CD14-positive monocyte (primary cell): ENCODE results near the gene HOXC11. TPM values are rescaled to one million over a fixed set of nuclear protein-coding genes. Genes with fewer than 3 reads are reported as not detected.

ENCODE experiments used
- DNase-seq, 3 donors: peaks; one replicate each; pipeline ENCODE4 v3.0.0-alpha.2; 2011 to 2022
- H2AFZ ChIP-seq: 2 replicates; pipeline ENCODE4 v1.6.0; 2012; ENCODE audit warnings: mild to moderate bottlenecking, low read depth, low read length, inconsistent platforms; ENCODE audit not compliant: insufficient read depth, poor library complexity, severe bottlenecking
- H3K27ac ChIP-seq, 2 donors: 1 replicate in 1 of 2; 2 replicates in 1 of 2; pipeline ENCODE4 v1.5.1; 2012 to 2013; ENCODE audit warnings: low read length in 2 of 2, control low read depth in 1 of 2, inconsistent platforms in 1 of 2, low read depth in 1 of 2, mild to moderate bottlenecking in 1 of 2
- H3K27me3 ChIP-seq, 2 donors: one replicate each; pipeline versions ENCODE4 v1.6.0 to v1.6.1; 2011 to 2013; ENCODE audit warnings: low read length in 2 of 2; ENCODE audit not compliant: control insufficient read depth in 2 of 2, insufficient read depth in 2 of 2
- H3K36me3 ChIP-seq, 2 donors: replicated peaks in 1 of 2; 1 replicate in 1 of 2; 2 replicates in 1 of 2; pipeline versions ENCODE4 v1.5.1 to v1.6.1; 2012 to 2013; ENCODE audit warnings: low read length in 2 of 2, control low read depth in 1 of 2, inconsistent platforms in 1 of 2, mild to moderate bottlenecking in 1 of 2; ENCODE audit not compliant: insufficient read depth in 2 of 2, control insufficient read depth in 1 of 2
- H3K4me1 ChIP-seq, 2 donors: 1 replicate in 1 of 2; 2 replicates in 1 of 2; pipeline versions ENCODE4 v1.5.1 to v1.6.1; 2012 to 2013; ENCODE audit warnings: low read length in 2 of 2, control low read depth in 1 of 2, inconsistent platforms in 1 of 2, mild to moderate bottlenecking in 1 of 2, moderate library complexity in 1 of 2; ENCODE audit not compliant: insufficient read depth in 2 of 2, control insufficient read depth in 1 of 2
- H3K4me2 ChIP-seq: replicated peaks from 2 replicates; pipeline ENCODE3; 2012; ENCODE audit warnings: low read length, moderate library complexity, mild to moderate bottlenecking; ENCODE audit not compliant: poor library complexity, severe bottlenecking; ENCODE audit errors: extremely low read depth
- H3K4me3 ChIP-seq, 3 experiments: fragments of 200-600 bp in 1 of 3; sonication (generic) in 1 of 3; replicated peaks in 1 of 3; 1 replicate in 2 of 3; 2 replicates in 1 of 3; pipeline ENCODE4 v1.5.1; 2011 to 2013; ENCODE audit warnings: low read length in 3 of 3, mild to moderate bottlenecking in 3 of 3, control low read depth in 2 of 3, low read depth in 2 of 3, inconsistent platforms in 1 of 3, moderate library complexity in 1 of 3
- H3K79me2 ChIP-seq: 2 replicates; pipeline ENCODE4 v1.6.0; 2012; ENCODE audit warnings: mild to moderate bottlenecking, control low read depth, inconsistent platforms, low read length, moderate library complexity; ENCODE audit not compliant: insufficient read depth
- H3K9ac ChIP-seq: 2 replicates; pipeline ENCODE4 v1.6.0; 2017; ENCODE audit warnings: low read length, mild to moderate bottlenecking; ENCODE audit not compliant: insufficient read depth, poor library complexity, severe bottlenecking
- H3K9me3 ChIP-seq, 2 donors: replicated peaks in 1 of 2; 1 replicate in 1 of 2; 2 replicates in 1 of 2; pipeline versions ENCODE4 v1.5.1 to v1.6.1; 2012 to 2013; ENCODE audit warnings: low read length in 2 of 2, control low read depth in 1 of 2; ENCODE audit not compliant: control insufficient read depth in 1 of 2, insufficient read depth in 1 of 2
- H4K20me1 ChIP-seq: 2 replicates; pipeline ENCODE4 v1.6.0; 2012; ENCODE audit warnings: mild to moderate bottlenecking, low read length, control low read depth, moderate library complexity; ENCODE audit not compliant: insufficient read depth
- H3K27ac Mint-ChIP-seq, 7 donors: one replicate each; pipeline ENCODE4 v1.8.0; 2020; ENCODE audit warnings: mild to moderate bottlenecking in 7 of 7, mixed read lengths in 7 of 7, moderate library complexity in 6 of 7, inconsistent platforms in 2 of 7
- H3K27me3 Mint-ChIP-seq, 3 donors: one replicate each; pipeline ENCODE4 v1.8.0; 2021 to 2022; ENCODE audit warnings: low read depth in 3 of 3, mild to moderate bottlenecking in 3 of 3, mixed read lengths in 3 of 3, moderate library complexity in 3 of 3, inconsistent platforms in 1 of 3
- H3K36me3 Mint-ChIP-seq, 2 donors: one replicate each; pipeline ENCODE4 v1.8.0; 2020; ENCODE audit warnings: mixed read lengths in 2 of 2, inconsistent platforms in 1 of 2, mild to moderate bottlenecking in 1 of 2
- H3K4me1 Mint-ChIP-seq: one replicate; pipeline ENCODE4 v1.8.0; 2020; ENCODE audit warnings: mild to moderate bottlenecking, mixed read lengths
- H3K4me3 Mint-ChIP-seq, 2 donors: one replicate each; pipeline ENCODE4 v1.8.0; 2020; ENCODE audit warnings: mild to moderate bottlenecking in 2 of 2, mixed read lengths in 2 of 2, moderate library complexity in 1 of 2
- H3K9me3 Mint-ChIP-seq, 7 donors: one replicate each; pipeline ENCODE4 v1.8.0; 2020 to 2022; ENCODE audit warnings: mixed read lengths in 7 of 7, mild to moderate bottlenecking in 6 of 7, moderate library complexity in 6 of 7, inconsistent platforms in 2 of 7
- WGBS: methylation state at CpG from one replicate; pipeline ENCODE4 v1.1.5; 2013; ENCODE audit warnings: missing lambda C conversion rate; ENCODE audit not compliant: insufficient coverage; 5-methylcytosine and 5-hydroxymethylcytosine counted together
- intact Hi-C, 2 donors: fragments of 100-400 bp; cut with micrococcal nuclease; formaldehyde crosslinking; loops; one replicate each; pipeline versions ENCODE4 v1.15.0 to v1.15.1; 2023
- polyA minus RNA-seq: library from RNA; depleted of rRNA, polyadenylated mRNA; stranded (reverse); fragments of >200 nt; gene quantifications from 2 replicates; pipeline ENCODE4 v1.2.3, GENCODE V29; 2012
- polyA plus RNA-seq, 3 donors: library from polyadenylated mRNA; depleted of rRNA in 1 of 3; unstranded in 2 of 3; stranded (reverse) in 1 of 3; fragments of 300-500 nt in 2 of 3; fragments of >200 nt in 1 of 3; fragmentation: Illumina TruSeq in 2 of 3; gene quantifications; 1 replicate in 2 of 3; 2 replicates in 1 of 3; pipeline ENCODE4 v1.2.3, GENCODE V29; 2012 to 2021
- total RNA-seq, 12 experiments: library from RNA in 1 of 12; stranded (reverse) in 1 of 12; fragments of 120-200 nt in 1 of 12; gene quantifications; one replicate each; pipeline ENCODE4 v1.2.4 and lab custom pipeline; 2013 to 2026; ENCODE audit warnings: mixed read lengths in 6 of 12, inconsistent platforms in 1 of 12
- TF ChIP-seq, protein P1 (sequence below): fragments of 200-600 bp; IDR thresholded peaks from one replicate; pipeline ENCODE4 v1.8.0; 2022; ENCODE audit warnings: antibody characterized with exemption, mild to moderate bottlenecking

HOXC11 gene
- not detected for total RNA-seq (2013)
- not detected for polyA plus RNA-seq
- polyA minus RNA-seq: not detected in 2 replicates
- total RNA-seq (lab: John Stamatoyannopoulos, UW): 0 to 0.69 (median 0) reads per million in 11 experiments

DNA sequence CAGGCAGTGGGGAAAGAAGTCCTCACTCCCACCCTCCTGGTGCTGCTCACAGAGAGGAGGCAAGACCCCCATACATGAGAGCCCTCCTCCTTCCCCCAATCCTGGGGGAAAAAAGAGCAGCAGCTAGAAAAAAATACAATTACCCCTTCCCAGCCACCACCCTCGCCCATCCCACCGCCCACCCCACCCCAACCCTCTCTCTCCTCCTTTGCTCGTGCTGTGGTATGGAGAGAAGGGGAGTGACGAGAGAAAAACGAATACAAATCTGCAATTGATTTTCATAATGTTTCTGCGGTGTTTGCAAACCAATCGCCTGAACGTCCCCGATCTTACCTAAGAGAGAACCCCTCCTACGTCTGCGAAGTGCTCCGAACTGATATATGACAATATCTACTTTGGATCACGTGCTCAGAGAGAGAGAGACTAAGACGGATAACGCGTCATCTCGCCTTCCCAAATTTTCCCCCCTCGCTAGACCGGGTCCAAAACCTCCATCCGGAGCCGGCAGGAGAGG is at the start of gene HOXC11:
Gene HOXC11, plus strand, starts transcription at position 405 of the 514 bp plus-strand sequence. CDS start 116 bp downstream, outside the sequence.
- peaks cover 10 to 23% of the 10 kb centered on the region in 2 donors for H3K4me1 ChIP-seq
- peak within 1 kb of the TSS; percentile 72 for H3K4me2 ChIP-seq
- Mint-ChIP-seq H3K36me3 (peaks cover 7 to 27% of the 10 kb centered on the region in 2 donors), H3K4me1 (peaks cover 29% of the 10 kb centered on the region), H3K27me3 (peaks cover 96 to 100% (median 99%) of the 10 kb centered on the region in 3 donors), H3K9me3 (peaks cover 6 to 68% (median 39%) of the 10 kb centered on the region in 7 donors), H3K4me3 (peak within 1 kb of the TSS; percentile 67 to 76), H3K27ac (no peak within 1 kb of the TSS)
- H3K79me2 ChIP-seq: no peaks in the 10 kb centered on the region
- H3K4me3 ChIP-seq: peak within 1 kb of the TSS in 1 of 3 experiments; percentile 71
- H2AFZ ChIP-seq: peak within 1 kb of the TSS; percentile 68
- H3K27ac ChIP-seq: no peak within 1 kb of the TSS
- H3K9ac ChIP-seq: no peak within 1 kb of the TSS
- H4K20me1 ChIP-seq: no peaks in the 10 kb centered on the region
- TF ChIP-seq, protein P1, sequence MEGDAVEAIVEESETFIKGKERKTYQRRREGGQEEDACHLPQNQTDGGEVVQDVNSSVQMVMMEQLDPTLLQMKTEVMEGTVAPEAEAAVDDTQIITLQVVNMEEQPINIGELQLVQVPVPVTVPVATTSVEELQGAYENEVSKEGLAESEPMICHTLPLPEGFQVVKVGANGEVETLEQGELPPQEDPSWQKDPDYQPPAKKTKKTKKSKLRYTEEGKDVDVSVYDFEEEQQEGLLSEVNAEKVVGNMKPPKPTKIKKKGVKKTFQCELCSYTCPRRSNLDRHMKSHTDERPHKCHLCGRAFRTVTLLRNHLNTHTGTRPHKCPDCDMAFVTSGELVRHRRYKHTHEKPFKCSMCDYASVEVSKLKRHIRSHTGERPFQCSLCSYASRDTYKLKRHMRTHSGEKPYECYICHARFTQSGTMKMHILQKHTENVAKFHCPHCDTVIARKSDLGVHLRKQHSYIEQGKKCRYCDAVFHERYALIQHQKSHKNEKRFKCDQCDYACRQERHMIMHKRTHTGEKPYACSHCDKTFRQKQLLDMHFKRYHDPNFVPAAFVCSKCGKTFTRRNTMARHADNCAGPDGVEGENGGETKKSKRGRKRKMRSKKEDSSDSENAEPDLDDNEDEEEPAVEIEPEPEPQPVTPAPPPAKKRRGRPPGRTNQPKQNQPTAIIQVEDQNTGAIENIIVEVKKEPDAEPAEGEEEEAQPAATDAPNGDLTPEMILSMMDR: no peak
- peaks cover 100% of the 10 kb centered on the region in 2 donors for H3K27me3 ChIP-seq
- WGBS: 9% methylated on average over 14 of the region's 21 CpGs
- H3K36me3 ChIP-seq: no peaks in the 10 kb centered on the region
- no peak for DNase-seq
- H3K9me3 ChIP-seq: peaks cover 20 to 82% of the 10 kb centered on the region in 2 donors
- intact Hi-C loops: loop anchor here in 1 of 2 donors (10.0 kb wide), 1 partner anchor 62 kb away; the partner anchor contains the start of gene HOXC5

DNA sequence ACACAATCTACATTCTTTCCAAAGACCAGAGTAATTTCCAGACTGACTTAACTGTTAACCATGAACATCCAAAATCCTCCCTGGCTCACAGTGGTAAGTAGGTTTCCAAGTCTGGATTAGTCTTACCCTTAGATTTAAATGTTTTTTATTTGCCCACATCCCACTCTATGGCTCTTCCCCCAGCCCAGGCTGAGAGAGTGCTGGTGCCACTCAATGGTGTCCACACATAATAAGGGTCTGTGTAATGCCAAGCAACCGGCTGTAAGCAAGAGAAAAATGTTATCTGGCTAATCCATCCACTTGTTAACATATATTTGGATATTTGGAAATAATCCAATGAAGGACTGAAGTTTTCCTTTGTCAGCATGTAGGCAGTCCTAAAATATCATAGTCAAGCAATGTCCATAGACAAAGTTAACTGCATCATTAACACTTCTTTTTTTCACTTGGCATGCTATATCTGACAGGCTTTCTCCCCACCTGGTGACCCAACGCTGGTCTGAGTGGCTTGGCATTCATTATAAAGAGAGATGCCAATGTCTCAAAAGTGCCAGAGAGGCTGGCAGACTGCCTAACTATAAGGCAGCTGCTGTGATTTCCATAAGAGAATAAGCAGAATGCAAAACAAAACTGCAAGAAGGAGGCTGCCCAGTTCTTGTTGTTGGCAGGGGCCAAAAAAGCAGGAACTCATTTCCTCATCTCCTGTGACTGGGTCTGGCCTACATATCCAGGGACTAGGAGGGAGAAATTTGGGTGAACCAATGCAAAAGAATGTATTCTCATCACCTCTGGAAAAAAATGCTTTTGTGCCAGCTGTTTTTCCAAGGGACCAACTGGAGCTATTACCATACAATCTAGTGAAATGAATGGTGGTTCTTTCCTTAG is 48.2 kb upstream of the HOXC11 start:
- H3K27ac Mint-ChIP-seq: no peak overlapping the region
- no peaks in the 10 kb centered on the region for H3K36me3 Mint-ChIP-seq
- peaks cover 97 to 98% of the 10 kb centered on the region in 2 donors for H3K27me3 ChIP-seq
- peaks cover 0 to 24% (median 17%) of the 10 kb centered on the region in 7 donors for H3K9me3 Mint-ChIP-seq
- H4K20me1 ChIP-seq: no peaks in the 10 kb centered on the region
- no peaks in the 10 kb centered on the region for H3K79me2 ChIP-seq
- WGBS: no CpG with 5 or more reads among the region's 2 CpGs
- TF ChIP-seq, protein P1: no peak
- peaks cover 3% of the 10 kb centered on the region for H3K4me1 Mint-ChIP-seq
- no peaks in the 10 kb centered on the region for H3K36me3 ChIP-seq
- no peak overlapping the region for H3K4me3 ChIP-seq
- H3K27ac ChIP-seq: no peak overlapping the region
- H3K4me2 ChIP-seq: no peak overlapping the region
- peaks cover 88 to 90% (median 89%) of the 10 kb centered on the region in 3 donors for H3K27me3 Mint-ChIP-seq
- no peak overlapping the region for H2AFZ ChIP-seq
- H3K4me1 ChIP-seq: no peaks in the 10 kb centered on the region
- H3K9me3 ChIP-seq: peaks cover 11 to 64% of the 10 kb centered on the region in 2 donors
- intact Hi-C loops: no loop called here
- H3K9ac ChIP-seq: no peak overlapping the region
- no peak for DNase-seq
- H3K4me3 Mint-ChIP-seq: peak overlapping the region in 1 of 2 donors; percentile 23
